ENCODE measurements around the gene GALNT10. TPM values are rescaled to one million over a fixed set of nuclear protein-coding genes. Genes with fewer than 3 reads are reported as not detected.

The GALNT10 gene
- total and polyA plus RNA-seq, 5 donors, result 3.4 to 21.7 (median 15.4) TPM

DNA sequence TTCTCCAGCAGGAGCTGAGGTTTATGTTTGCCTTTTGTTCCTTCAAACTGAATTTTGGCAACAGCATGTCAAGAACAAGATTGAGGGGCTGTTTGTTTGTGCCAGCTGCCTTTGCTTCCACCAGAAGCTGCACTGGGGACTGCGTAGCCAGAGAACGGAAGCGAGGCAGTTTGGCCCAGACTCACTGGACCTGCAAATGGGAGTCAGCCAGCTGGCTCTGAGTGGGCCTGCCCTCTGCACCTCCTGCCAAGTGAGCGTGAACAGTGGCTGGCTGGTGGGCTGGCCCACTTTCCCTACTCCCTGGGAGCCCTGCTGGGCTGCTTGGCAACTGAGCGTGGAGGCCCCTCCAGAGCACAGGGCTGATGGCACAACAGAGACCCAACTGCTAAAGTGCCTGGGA lies 111.6 kb downstream of the GALNT10 start:
- no peaks in the 10 kb centered on the region for H3K27me3 ChIP-seq (ENCODE audit: control insufficient read depth, insufficient read depth)
- 38% methylated on average over 5 of the region's 5 CpGs for WGBS
- H3K4me1 ChIP-seq (ENCODE audit: control insufficient read depth, insufficient read depth, low read length), result peaks cover 3% of the 10 kb centered on the region
- intact Hi-C loops (cut with DNase I), result no loop called here
- no peak overlapping the region for H3K4me3 ChIP-seq (ENCODE audit: low read length)
- H3K9me3 ChIP-seq (ENCODE audit: control insufficient read depth, low read length), result no peaks in the 10 kb centered on the region
- ATAC-seq (peak; percentile 96), DNase-seq (peak; percentile 78 to 92 (median 92))
- no peak overlapping the region for H3K27ac ChIP-seq (ENCODE audit: low read length)

DNA sequence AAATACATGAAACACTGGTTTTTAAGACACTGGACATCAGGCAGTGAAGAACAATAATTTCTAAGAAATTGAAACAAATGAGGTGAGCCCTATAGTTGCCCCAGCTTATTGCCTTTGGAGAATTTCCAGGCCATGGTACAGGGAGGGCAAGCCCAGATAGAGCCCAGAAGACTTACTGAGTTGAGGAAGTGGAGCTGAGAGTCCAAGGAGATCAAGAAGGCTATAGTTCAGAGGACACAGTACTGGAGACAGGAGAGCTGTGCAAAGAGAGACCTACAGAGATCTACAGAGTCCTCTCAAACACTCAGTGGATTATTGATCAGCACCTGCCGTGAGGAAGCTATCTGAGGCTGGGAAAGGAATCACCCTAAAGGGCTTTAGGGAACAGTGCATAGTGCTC lies 112.6 kb downstream of the GALNT10 start:
- Histone ChIP-seq H3K27me3 (ENCODE audit: control insufficient read depth, insufficient read depth) (no peaks in the 10 kb centered on the region), H3K4me3 (ENCODE audit: low read length) (no peak overlapping the region), H3K27ac (ENCODE audit: low read length) (no peak overlapping the region), H3K4me1 (ENCODE audit: control insufficient read depth, insufficient read depth, low read length) (peaks cover 3% of the 10 kb centered on the region), H3K9me3 (ENCODE audit: control insufficient read depth, low read length) (no peaks in the 10 kb centered on the region)
- ATAC-seq (no peak), DNase-seq (no peak)
- WGBS, result 98% methylated on average over 1 of the region's 1 CpG
- intact Hi-C loops (cut with DNase I), result no loop called here

DNA sequence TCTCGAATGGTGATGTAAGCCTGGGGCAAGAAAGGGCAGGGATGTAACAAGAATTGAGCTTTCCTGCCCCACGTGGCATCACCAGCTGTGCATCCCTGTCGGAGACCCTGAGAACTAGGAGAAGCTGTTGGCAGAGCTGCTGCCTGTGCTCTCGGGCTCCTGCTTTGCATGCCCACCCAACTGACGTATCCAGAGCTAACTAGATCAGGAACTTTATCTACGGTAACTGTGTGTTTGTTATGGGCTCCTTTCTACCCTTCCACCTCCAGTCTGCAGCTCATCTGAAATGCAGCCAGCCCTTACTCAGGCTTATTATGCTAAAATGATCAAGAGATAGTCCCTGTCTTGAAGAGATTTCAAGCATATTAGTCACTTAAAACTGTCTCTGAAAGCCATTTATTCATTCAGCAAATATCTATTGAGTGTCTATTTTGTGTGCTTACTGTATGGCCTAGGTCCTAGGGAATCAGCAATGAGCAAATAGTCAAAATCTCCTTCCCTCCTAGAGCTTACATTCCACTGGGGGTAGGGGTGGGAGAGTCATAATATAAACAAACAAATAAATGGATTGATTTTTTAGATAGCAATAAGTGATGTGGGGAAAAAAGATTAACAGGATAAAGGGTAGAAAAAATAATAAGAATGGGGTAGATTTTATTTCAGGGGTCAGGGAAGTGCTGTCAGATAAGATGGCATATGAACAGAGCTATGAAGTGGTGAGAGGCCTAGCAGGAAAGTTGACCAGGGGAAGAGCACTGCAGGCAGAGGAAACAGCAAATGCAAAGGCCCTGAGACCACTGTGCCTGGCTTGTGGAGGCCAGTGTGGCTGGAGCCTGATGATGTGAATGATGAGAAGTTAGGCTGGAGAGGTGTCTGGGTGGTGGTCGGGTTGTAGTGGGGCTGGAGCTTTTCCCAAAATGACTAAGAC lies 118.2 kb downstream of the GALNT10 start:
- 78% methylated on average over 7 of the region's 7 CpGs for WGBS
- no peaks in the 10 kb centered on the region for H3K9me3 ChIP-seq (ENCODE audit: control insufficient read depth, low read length)
- no peaks in the 10 kb centered on the region for H3K27me3 ChIP-seq (ENCODE audit: control insufficient read depth, insufficient read depth)
- no peak for ATAC-seq
- H3K4me1 ChIP-seq (ENCODE audit: control insufficient read depth, insufficient read depth, low read length), result peaks cover 2% of the 10 kb centered on the region
- no peak for DNase-seq
- no peak overlapping the region for H3K4me3 ChIP-seq (ENCODE audit: low read length)
- no peak overlapping the region for H3K27ac ChIP-seq (ENCODE audit: low read length)
- intact Hi-C loops (cut with DNase I), result no loop called here

DNA sequence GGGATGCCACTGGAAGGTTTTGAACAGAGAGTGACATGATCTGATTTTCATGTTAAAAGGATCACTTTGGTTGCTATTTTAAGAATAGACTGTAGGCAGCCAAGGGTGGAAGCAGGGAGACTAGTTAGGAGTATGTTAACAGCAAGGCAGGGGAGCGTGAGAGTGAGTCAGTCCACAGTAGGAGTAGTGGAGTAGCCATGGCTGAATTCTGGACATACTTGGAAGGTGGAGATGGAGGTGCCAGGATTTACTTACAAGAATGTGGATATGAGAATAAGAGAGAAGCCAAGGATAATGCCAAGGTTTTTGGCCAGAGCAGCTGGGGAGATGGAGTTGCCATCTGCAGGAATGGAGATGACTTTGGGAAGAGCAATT lies 118.8 kb downstream of the GALNT10 start:
- intact Hi-C loops (cut with DNase I), result no loop called here
- Histone ChIP-seq H3K4me1 (ENCODE audit: control insufficient read depth, insufficient read depth, low read length) (peaks cover 2% of the 10 kb centered on the region), H3K9me3 (ENCODE audit: control insufficient read depth, low read length) (no peaks in the 10 kb centered on the region), H3K27me3 (ENCODE audit: control insufficient read depth, insufficient read depth) (no peaks in the 10 kb centered on the region), H3K27ac (ENCODE audit: low read length) (no peak overlapping the region), H3K4me3 (ENCODE audit: low read length) (no peak overlapping the region)
- no peak for DNase-seq
- ATAC-seq, result no peak
- WGBS, result 94% methylated on average over 1 of the region's 1 CpG

DNA sequence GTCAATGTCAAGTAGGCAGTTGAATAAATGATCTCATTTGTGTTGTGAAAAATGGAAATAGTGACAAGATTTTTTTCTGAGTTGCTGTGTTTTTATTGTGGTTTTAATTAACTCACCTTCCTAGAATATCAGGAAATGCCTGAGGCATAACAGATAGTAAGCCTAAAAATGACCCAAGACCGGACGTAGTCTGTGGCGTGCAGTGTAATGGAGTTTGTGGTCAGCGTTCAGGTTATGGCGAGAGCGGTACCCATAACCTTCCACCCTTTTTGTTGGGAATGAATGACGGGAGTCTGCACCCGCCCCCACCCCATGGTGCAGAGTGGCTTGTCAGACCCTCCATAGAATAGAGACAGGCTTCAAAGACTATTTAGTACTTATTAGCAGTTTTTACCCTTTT lies 119.3 kb downstream of the GALNT10 start:
- no peak overlapping the region for H3K27ac ChIP-seq (ENCODE audit: low read length)
- ATAC-seq (no peak), DNase-seq (no peak)
- H3K4me1 ChIP-seq (ENCODE audit: control insufficient read depth, insufficient read depth, low read length), result peaks cover 2% of the 10 kb centered on the region
- 74% methylated on average over 8 of the region's 8 CpGs for WGBS
- intact Hi-C loops (cut with DNase I), result no loop called here
- H3K27me3 ChIP-seq (ENCODE audit: control insufficient read depth, insufficient read depth), result no peaks in the 10 kb centered on the region
- H3K4me3 ChIP-seq (ENCODE audit: low read length), result no peak overlapping the region
- H3K9me3 ChIP-seq (ENCODE audit: control insufficient read depth, low read length), result no peaks in the 10 kb centered on the region

DNA sequence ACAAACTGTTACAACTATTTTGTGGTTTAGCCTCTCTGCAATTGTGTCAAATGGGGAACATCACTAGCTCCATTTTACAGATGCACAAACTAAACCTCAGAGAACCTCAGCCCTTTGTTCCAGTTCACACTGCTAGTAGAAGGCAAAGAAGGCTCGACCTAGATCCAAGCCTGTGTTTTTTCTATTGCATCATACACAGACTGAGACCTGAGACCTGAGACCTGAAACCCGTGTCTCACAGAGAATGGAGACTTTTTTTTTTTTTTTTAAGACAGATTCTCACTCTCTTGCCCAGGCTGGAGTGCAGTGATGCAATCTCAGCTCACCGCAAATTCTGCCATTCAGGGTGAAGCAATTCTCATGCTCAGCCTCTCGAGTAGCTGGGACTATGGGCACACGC lies 120.8 kb downstream of the GALNT10 start:
- H3K9me3 ChIP-seq (ENCODE audit: control insufficient read depth, low read length), result no peaks in the 10 kb centered on the region
- no peak overlapping the region for H3K4me3 ChIP-seq (ENCODE audit: low read length)
- ATAC-seq, result no peak
- no peaks in the 10 kb centered on the region for H3K27me3 ChIP-seq (ENCODE audit: control insufficient read depth, insufficient read depth)
- H3K27ac ChIP-seq (ENCODE audit: low read length), result no peak overlapping the region
- H3K4me1 ChIP-seq (ENCODE audit: control insufficient read depth, insufficient read depth, low read length), result peaks cover 4% of the 10 kb centered on the region
- WGBS, result 90% methylated on average over 5 of the region's 5 CpGs
- DNase-seq, result no peak
- intact Hi-C loops (cut with DNase I), result no loop called here

DNA sequence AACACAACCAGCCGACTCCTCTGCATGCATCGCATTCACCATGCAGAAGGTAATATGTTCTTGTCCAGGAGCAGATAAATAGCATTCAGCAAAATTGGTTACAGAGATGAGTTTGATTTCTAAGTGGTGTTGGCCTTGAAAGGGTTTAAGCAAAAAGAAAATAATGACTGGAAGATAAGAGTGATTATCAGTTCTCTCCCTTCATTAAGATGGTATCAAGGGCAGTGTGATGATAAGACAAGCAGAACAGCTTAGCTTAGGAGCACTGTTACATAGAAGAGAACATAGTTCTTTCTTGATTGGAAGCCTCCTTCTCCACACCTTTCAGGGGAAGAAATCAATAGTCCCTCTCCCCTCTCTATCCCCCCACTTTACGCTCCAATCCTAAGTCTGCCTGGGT lies 121.5 kb downstream of the GALNT10 start:
- Histone ChIP-seq H3K27ac (ENCODE audit: low read length) (no peak overlapping the region), H3K9me3 (ENCODE audit: control insufficient read depth, low read length) (no peaks in the 10 kb centered on the region), H3K27me3 (ENCODE audit: control insufficient read depth, insufficient read depth) (no peaks in the 10 kb centered on the region), H3K4me3 (ENCODE audit: low read length) (no peak overlapping the region), H3K4me1 (ENCODE audit: control insufficient read depth, insufficient read depth, low read length) (peaks cover 4% of the 10 kb centered on the region)
- ATAC-seq (no peak), DNase-seq (no peak)
- 98% methylated on average over 3 of the region's 3 CpGs for WGBS
- intact Hi-C loops (cut with DNase I), result no loop called here

DNA sequence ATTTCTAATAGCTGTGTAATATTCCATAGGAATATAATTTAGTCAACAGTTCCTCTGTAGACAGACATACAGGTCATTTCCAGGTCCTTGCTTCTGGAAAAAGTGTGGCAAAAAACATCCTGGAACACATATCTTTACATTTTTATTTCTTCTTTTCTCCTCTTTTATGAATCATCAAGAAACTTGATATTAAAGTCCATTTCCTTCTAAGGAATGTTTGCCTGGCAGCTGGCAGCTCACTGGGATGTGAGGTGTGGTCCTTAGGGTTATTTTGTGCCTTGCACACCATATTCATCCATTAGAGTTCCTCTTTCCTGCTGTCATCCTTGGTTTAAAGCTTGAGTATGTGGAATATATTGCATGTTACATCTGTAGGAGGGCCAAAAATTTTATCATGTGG lies 122.0 kb downstream of the GALNT10 start:
- Histone ChIP-seq H3K27ac (ENCODE audit: low read length) (no peak overlapping the region), H3K9me3 (ENCODE audit: control insufficient read depth, low read length) (no peaks in the 10 kb centered on the region), H3K4me3 (ENCODE audit: low read length) (no peak overlapping the region), H3K4me1 (ENCODE audit: control insufficient read depth, insufficient read depth, low read length) (peaks cover 4% of the 10 kb centered on the region), H3K27me3 (ENCODE audit: control insufficient read depth, insufficient read depth) (no peaks in the 10 kb centered on the region)
- no peak for ATAC-seq
- intact Hi-C loops (cut with DNase I), result no loop called here
- DNase-seq, result no peak

DNA sequence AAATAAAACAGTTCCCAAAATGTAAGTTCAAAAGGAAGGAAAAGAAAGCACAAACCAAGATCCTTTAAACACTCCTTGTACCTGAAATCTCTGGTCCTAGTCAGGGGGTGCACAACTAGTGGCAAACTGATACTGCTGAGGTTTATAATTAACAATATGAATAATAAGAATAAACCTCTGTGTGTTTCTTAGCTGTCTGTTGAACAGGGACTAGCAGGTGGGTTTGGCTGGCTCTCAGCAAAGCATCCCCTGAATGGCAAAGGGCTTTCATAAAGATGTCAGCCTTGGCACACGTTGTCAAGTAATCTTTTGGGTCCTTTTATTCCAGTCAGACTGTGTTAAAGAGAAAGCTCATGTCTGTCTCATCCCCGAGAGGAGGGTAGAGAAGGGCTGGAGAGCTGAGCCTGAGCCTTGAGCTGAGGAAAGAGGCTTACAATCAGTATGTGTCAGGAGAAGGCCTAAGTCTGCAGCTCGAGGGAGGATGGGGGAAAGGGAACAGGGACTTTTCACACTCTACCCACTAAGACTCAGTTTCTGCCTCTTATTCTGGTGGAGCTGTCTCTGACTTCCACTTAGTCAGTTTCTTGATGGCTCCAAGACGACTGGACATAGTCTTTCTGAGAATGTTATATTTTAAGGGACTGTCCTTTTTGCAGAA lies 123.0 kb downstream of the GALNT10 start:
- no peaks in the 10 kb centered on the region for H3K9me3 ChIP-seq (ENCODE audit: control insufficient read depth, low read length)
- H3K4me3 ChIP-seq (ENCODE audit: low read length), result no peak overlapping the region
- DNase-seq (no peak), ATAC-seq (no peak)
- intact Hi-C loops (cut with DNase I), result no loop called here
- H3K27ac ChIP-seq (ENCODE audit: low read length), result no peak overlapping the region
- no peaks in the 10 kb centered on the region for H3K27me3 ChIP-seq (ENCODE audit: control insufficient read depth, insufficient read depth)
- peaks cover 4% of the 10 kb centered on the region for H3K4me1 ChIP-seq (ENCODE audit: control insufficient read depth, insufficient read depth, low read length)
- 67% methylated on average over 4 of the region's 4 CpGs for WGBS

DNA sequence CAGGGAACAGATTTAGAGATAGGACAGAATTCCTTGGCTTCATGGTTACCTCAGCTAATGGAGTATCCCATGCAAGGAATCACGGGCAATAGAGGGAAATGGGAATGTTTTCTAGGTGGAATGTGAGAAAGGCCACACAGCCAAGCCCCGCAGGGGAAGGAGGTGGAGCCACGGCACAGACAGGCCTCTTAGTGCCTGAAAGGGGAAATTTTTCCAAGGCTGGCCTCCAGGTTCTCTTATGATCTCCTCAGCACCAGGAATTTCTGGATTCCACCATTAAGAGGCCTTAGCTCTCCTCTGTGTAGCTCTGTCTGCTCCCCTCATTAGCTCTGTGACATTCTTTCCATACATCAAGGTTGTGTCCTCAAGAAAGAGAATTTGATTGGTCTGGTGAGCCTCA lies 124.7 kb downstream of the GALNT10 start:
- H3K4me1 ChIP-seq (ENCODE audit: control insufficient read depth, insufficient read depth, low read length), result peaks cover 2% of the 10 kb centered on the region
- no peaks in the 10 kb centered on the region for H3K9me3 ChIP-seq (ENCODE audit: control insufficient read depth, low read length)
- no peak overlapping the region for H3K4me3 ChIP-seq (ENCODE audit: low read length)
- DNase-seq (no peak), ATAC-seq (no peak)
- H3K27me3 ChIP-seq (ENCODE audit: control insufficient read depth, insufficient read depth), result no peaks in the 10 kb centered on the region
- H3K27ac ChIP-seq (ENCODE audit: low read length), result no peak overlapping the region
- intact Hi-C loops (cut with DNase I), result no loop called here
- WGBS, result 89% methylated on average over 3 of the region's 3 CpGs

DNA sequence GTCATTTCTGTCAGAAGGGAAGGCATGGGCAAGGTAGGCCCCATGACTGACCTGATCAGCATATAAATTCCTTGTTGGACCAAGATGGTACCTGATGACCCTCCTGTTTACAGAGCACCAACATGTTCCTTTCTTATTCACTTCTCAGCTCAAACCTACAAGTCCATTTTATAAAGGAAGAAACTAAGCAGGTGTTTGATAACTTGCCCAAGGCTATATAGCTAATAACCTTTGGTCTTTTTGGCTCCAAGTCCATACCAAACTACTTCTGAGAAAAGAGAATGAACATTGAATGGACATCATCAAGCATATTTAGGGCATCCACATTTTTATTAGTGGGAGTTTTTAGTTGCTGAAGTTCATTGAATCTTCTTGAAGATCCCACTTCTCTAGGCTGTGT lies 125.2 kb downstream of the GALNT10 start:
- no peak overlapping the region for H3K4me3 ChIP-seq (ENCODE audit: low read length)
- H3K27ac ChIP-seq (ENCODE audit: low read length), result no peak overlapping the region
- no peaks in the 10 kb centered on the region for H3K9me3 ChIP-seq (ENCODE audit: control insufficient read depth, low read length)
- intact Hi-C loops (cut with DNase I), result no loop called here
- no peaks in the 10 kb centered on the region for H3K27me3 ChIP-seq (ENCODE audit: control insufficient read depth, insufficient read depth)
- ATAC-seq, result no peak
- H3K4me1 ChIP-seq (ENCODE audit: control insufficient read depth, insufficient read depth, low read length), result peaks cover 2% of the 10 kb centered on the region
- DNase-seq, result no peak
